Memory B cell (primary cell): ENCODE data around the gene TGM5.
"Not testable (repeated sequence)": the region's sequence is repeated elsewhere in the genome, so short reads cannot be mapped to it uniquely, and the experiment has no call there.

ENCODE experiments used
- ATAC-seq: fragments of 150-1000 bp; cut with Tn5 transposase; 2 replicates; pipeline ENCODE4 v1.10.0; 2021; ENCODE audit warnings: low read depth, mild to moderate bottlenecking, moderate library complexity
- DNase-seq, 2 donors: peaks; one replicate each; pipeline ENCODE4 v3.0.0; 2022; ENCODE audit warnings: low spot score in 2 of 2
- H3K27ac Mint-ChIP-seq: one replicate; pipeline ENCODE4 v1.8.0; 2022; ENCODE audit warnings: mild to moderate bottlenecking, moderate library complexity, mixed read lengths
- H3K27me3 Mint-ChIP-seq: one replicate; pipeline ENCODE4 v1.8.0; 2022; ENCODE audit warnings: mixed read lengths
- H3K36me3 Mint-ChIP-seq: one replicate; pipeline ENCODE4 v1.8.0; 2022; ENCODE audit warnings: mild to moderate bottlenecking, mixed read lengths
- H3K4me1 Mint-ChIP-seq: one replicate; pipeline ENCODE4 v1.8.0; 2022; ENCODE audit warnings: mixed read lengths
- H3K4me3 Mint-ChIP-seq: one replicate; pipeline ENCODE4 v1.8.0; 2022; ENCODE audit warnings: mild to moderate bottlenecking, moderate library complexity, mixed read lengths
- H3K9me3 Mint-ChIP-seq: one replicate; pipeline ENCODE4 v1.8.0; 2022; ENCODE audit warnings: mixed read lengths

TGM5 gene

GRCh38 chr15:43283526-43283925, 16.8 kb upstream of the TGM5 start:
- Mint-ChIP-seq H3K4me1 (peaks cover 11% of the 10 kb centered on the region), H3K9me3 (no peaks in the 10 kb centered on the region), H3K4me3 (no peak overlapping the region), H3K27ac (no peak overlapping the region), H3K36me3 (no peaks in the 10 kb centered on the region), H3K27me3 (peaks cover 5% of the 10 kb centered on the region)
- DNase-seq = no peak
- ATAC-seq = no peak

GRCh38 chr15:43281926-43282602, 15.3 kb upstream of the TGM5 start:
- Mint-ChIP-seq H3K27me3 (no peaks in the 10 kb centered on the region), H3K9me3 (no peaks in the 10 kb centered on the region), H3K36me3 (no peaks in the 10 kb centered on the region), H3K4me1 (peaks cover 17% of the 10 kb centered on the region), H3K4me3 (no peak overlapping the region), H3K27ac (no peak overlapping the region)
- DNase-seq (no peak), ATAC-seq (no peak)

DNA sequence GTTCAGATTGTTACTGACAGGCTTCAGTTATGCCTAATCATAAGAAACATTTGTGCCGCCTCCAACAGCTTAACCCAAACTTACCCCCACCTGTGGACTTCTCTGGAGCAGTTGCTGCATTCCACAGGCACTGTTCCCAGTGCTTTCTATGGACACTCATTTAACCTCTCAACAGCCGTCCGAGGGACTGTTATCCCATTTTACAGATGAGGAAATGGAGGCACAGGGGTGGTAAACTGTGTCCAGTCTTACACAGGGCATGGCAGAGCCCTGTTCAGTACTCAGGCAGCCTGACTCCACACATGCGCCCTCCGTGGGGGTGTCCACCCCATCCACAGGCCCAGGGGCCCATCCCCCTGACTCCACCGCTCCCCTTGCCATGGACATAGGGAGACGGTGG, 14.3 kb upstream of the TGM5 start:
- Mint-ChIP-seq H3K9me3 (no peaks in the 10 kb centered on the region), H3K27ac (no peak overlapping the region), H3K27me3 (no peaks in the 10 kb centered on the region), H3K4me1 (peaks cover 21% of the 10 kb centered on the region), H3K4me3 (no peak overlapping the region), H3K36me3 (no peaks in the 10 kb centered on the region)
- DNase-seq (no peak), ATAC-seq (no peak)

DNA sequence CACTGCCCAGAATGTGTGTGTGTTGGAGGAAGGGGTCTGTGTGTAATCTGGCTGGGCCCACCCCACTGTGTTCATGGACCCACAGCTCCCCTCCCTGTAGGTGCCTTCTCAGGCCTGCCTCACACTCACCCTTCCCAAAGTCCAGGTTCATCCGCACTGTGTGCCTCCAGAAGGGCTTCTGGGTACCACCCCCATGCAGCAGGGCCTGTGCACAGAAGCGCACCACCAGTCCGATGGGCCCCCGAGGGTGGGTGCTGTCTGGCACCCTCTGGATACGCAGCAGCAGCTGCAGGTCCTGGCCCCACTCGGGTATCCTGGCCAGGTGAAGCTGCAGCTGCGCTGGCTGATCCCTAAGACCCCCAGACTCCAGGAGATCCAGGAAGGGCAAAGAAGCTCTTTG, 12.8 kb upstream of the TGM5 start:
- Mint-ChIP-seq H3K4me3 (no peak overlapping the region), H3K9me3 (no peaks in the 10 kb centered on the region), H3K27me3 (no peaks in the 10 kb centered on the region), H3K36me3 (peaks cover 1% of the 10 kb centered on the region), H3K4me1 (peaks cover 17% of the 10 kb centered on the region), H3K27ac (no peak overlapping the region)
- DNase-seq = no peak
- no peak for ATAC-seq

- Mint-ChIP-seq H3K4me1 (peaks cover 13% of the 10 kb centered on the region), H3K27ac (no peak overlapping the region), H3K27me3 (no peaks in the 10 kb centered on the region), H3K4me3 (no peak overlapping the region), H3K9me3 (no peaks in the 10 kb centered on the region), H3K36me3 (peaks cover 1% of the 10 kb centered on the region)
- ATAC-seq (no peak), DNase-seq (no peak)
These were observed 12.1 kb upstream of the TGM5 start for GRCh38 chr15:43278869-43279268.

- Mint-ChIP-seq H3K4me1 (peaks cover 15% of the 10 kb centered on the region), H3K27me3 (no peaks in the 10 kb centered on the region), H3K9me3 (no peaks in the 10 kb centered on the region), H3K27ac (no peak overlapping the region), H3K4me3 (no peak overlapping the region), H3K36me3 (peaks cover 1% of the 10 kb centered on the region)
- DNase-seq (no peak), ATAC-seq (no peak)
These were observed 11.2 kb upstream of the TGM5 start for GRCh38 chr15:43277901-43278300.

GRCh38 chr15:43277231-43277823, 10.6 kb upstream of the TGM5 start:
- H3K4me3 Mint-ChIP-seq = no peak overlapping the region
- H3K27ac Mint-ChIP-seq = peak overlapping the region; percentile 55
- H3K9me3 Mint-ChIP-seq = no peaks in the 10 kb centered on the region

DNA sequence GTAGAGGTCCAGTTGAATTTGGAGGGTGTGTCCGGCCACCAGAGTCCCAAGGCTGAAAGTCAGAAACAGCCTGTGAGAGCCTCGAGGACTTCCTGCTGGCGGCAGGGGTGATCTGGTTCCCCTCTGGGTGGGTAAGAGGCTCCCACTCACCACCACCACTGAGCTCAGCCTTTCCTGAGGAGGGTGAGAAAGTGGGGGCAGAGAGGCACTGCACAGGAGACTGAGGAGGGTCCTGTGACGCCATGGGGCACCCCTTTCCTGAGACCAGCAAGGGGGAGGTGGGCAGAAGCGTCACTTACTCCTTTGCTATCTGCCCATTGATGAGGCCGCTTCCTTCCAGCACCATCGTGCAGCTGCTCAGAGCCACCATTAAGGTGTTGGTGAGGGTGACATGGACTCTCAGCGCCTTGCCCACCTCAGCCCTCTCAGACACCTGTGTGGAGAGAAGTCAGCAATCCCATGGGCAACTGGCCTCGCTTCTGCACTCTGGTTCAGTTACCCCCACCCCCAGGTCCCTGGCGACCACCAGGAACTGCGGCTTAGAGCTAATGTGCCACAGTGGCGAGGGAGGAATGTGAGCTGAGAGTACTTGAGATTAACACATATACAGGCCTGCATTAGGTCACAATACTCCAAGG, 10.0 kb upstream of the TGM5 start:
- Mint-ChIP-seq H3K27me3 (no peaks in the 10 kb centered on the region), H3K36me3 (peaks cover 1% of the 10 kb centered on the region), H3K27ac (peak overlapping the region; percentile 55), H3K4me3 (no peak overlapping the region), H3K4me1 (peaks cover 15% of the 10 kb centered on the region), H3K9me3 (no peaks in the 10 kb centered on the region)
- DNase-seq = no peak
- peak; percentile 31 for ATAC-seq

More at GRCh38 chr15:43277231-43277823, 10.6 kb upstream of the TGM5 start:
- Mint-ChIP-seq H3K27me3 (no peaks in the 10 kb centered on the region), H3K36me3 (peaks cover 1% of the 10 kb centered on the region), H3K4me1 (peaks cover 15% of the 10 kb centered on the region)
- ATAC-seq (peak; percentile 90), DNase-seq (no peak)

GRCh38 chr15:43275740-43276562, 9.2 kb upstream of the TGM5 start:
- H3K4me3 Mint-ChIP-seq = no peak overlapping the region
- ATAC-seq (no peak), DNase-seq (no peak)
- no peaks in the 10 kb centered on the region for H3K9me3 Mint-ChIP-seq
- peaks cover 1% of the 10 kb centered on the region for H3K36me3 Mint-ChIP-seq
- H3K4me1 Mint-ChIP-seq = peaks cover 18% of the 10 kb centered on the region
- H3K27me3 Mint-ChIP-seq = no peaks in the 10 kb centered on the region
- H3K27ac Mint-ChIP-seq = no peak overlapping the region

GRCh38 chr15:43274136-43274535, 7.4 kb upstream of the TGM5 start:
- Mint-ChIP-seq H3K27ac (no peak overlapping the region), H3K9me3 (no peaks in the 10 kb centered on the region), H3K4me1 (peaks cover 32% of the 10 kb centered on the region), H3K27me3 (no peaks in the 10 kb centered on the region), H3K4me3 (no peak overlapping the region), H3K36me3 (peaks cover 1% of the 10 kb centered on the region)
- DNase-seq (no peak), ATAC-seq (no peak)

DNA sequence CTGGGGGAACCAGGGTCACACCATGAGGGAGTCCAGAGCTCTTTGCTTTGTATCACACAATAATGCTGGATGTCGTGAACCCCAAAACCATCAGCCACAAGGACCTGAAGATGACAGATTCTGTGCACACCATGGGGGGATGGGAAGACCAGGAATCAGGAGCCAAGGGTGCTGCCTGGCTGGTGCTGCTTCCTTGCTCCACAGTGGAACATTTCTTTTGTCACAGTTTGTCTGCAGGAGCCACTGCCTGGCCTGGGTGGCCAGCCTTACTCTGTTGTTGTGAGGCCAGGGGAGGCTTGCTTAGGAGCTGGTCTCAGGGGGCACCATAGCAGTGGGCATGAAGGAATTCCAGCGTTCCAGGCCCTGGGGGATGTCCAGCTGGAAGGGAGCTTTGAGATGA, 6.5 kb upstream of the TGM5 start:
- Mint-ChIP-seq H3K9me3 (peaks cover 2% of the 10 kb centered on the region), H3K36me3 (peaks cover 7% of the 10 kb centered on the region), H3K27me3 (no peaks in the 10 kb centered on the region), H3K27ac (no peak overlapping the region), H3K4me3 (no peak overlapping the region), H3K4me1 (peaks cover 37% of the 10 kb centered on the region)
- ATAC-seq (no peak), DNase-seq (no peak)

- ATAC-seq, DNase-seq, H3K4me3 Mint-ChIP-seq, H3K9me3 Mint-ChIP-seq, H3K27ac Mint-ChIP-seq, H3K27me3 Mint-ChIP-seq, H3K36me3 Mint-ChIP-seq: not testable (repeated sequence)
- peaks cover 30% of the 10 kb centered on the region for H3K4me1 Mint-ChIP-seq
These were observed 5.2 kb upstream of the TGM5 start for GRCh38 chr15:43271908-43272307.

GRCh38 chr15:43270676-43271306, 4.1 kb upstream of the TGM5 start:
- ATAC-seq = peak; percentile 99
- peaks cover 27% of the 10 kb centered on the region for H3K4me1 Mint-ChIP-seq
- peaks cover 7% of the 10 kb centered on the region for H3K36me3 Mint-ChIP-seq
- no peaks in the 10 kb centered on the region for H3K27me3 Mint-ChIP-seq
- peak overlapping the region; percentile 91 for H3K27ac Mint-ChIP-seq
- peak; percentile 48 for DNase-seq
- peak overlapping the region; percentile 74 for H3K4me3 Mint-ChIP-seq
- peaks cover 2% of the 10 kb centered on the region for H3K9me3 Mint-ChIP-seq
